HG03066 (cell line): ENCODE results near the gene OR5D16.
"Not testable (repeated sequence)": the region's sequence is repeated elsewhere in the genome, so short reads cannot be mapped to it uniquely, and the experiment has no call there.

Source experiments
- ATAC-seq: cut with Tn5 transposase; IDR thresholded peaks from one replicate; pipeline ENCODE4 v1.9.1; 2021; ENCODE audit warnings: low read depth; ENCODE audit not compliant: unreplicated experiment

Gene OR5D16

DNA sequence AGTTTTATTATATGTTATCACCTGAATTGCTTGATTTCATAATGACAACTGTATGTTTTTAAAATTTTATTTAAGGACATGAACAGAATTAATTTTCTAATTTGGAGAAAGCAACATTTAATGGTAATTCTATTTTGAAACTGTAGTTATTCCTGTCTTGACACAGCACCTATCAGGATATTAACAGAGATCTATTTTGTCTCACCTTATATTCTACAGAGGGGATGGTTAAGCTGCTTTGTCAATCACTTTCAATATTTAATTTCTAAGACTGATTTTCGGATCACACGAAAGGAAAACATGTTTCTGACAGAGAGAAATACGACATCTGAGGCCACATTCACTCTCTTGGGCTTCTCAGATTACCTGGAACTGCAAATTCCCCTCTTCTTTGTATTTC is at the start of gene OR5D16:
TSS of gene OR5D16 (plus strand) at position 301 of the 400 bp plus-strand sequence. CDS start at position 301, 0 bp downstream.
- no peak for ATAC-seq

DNA sequence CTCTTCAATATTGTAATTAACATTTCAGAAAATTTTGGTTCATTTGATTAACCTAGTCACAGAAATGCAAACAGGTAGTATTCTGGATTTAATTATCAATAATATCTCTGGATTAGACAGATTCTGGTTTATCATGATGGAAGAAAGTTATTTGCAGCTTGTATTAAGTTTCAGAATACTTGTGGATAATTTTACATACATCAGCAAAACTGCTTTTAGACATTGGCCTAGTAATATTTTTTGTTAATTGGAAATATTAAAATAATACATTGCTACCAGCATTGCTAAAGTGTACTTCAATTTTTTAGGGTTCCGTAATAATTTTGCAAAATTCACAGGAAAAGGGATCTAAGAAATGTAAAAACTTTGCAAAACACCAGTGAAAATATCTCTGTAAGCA is 46.9 kb upstream of the OR5D16 start:
- no peak for ATAC-seq

DNA sequence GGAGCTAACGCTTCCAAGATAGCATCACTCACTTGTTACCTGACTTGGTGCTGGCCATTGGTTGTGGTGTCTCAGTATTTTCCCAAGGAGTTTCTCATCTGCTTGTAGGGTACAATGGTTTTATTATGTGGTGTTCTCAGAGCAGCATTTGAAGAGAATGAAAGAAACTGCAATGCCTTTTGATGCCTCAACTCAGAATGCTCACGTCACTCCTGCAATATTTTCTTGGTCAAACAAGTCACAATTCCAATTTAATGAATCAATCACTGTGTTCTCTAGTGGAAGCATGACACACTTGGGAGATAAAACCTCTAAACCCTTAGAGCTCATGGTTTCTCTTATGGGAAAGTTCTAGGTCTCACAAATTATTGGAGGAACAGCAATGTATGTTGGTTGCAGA is 45.2 kb upstream of the OR5D16 start:
- ATAC-seq: no peak

DNA sequence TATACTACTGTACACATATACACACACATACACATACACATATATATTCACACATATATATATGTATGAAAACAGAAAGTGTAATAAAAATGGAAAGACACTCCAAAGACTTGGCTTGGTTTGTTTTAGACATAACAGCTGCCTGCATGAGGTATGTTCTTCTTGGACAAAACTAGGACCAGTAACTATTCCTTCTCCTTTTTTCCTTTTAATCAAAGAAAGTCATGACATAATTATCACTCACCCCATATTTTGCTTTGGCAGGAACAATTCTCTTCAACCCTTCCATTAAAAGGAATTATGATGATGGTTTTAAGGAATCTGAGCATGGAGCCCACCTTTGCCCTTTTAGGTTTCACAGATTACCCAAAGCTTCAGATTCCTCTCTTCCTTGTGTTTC is 43.3 kb upstream of the OR5D16 start, which contains the start of gene OR5D14:
TSS of gene OR5D14 (plus strand) at position 301 of the 400 bp plus-strand sequence. CDS start at position 301, 0 bp downstream.
- no peak for ATAC-seq

DNA sequence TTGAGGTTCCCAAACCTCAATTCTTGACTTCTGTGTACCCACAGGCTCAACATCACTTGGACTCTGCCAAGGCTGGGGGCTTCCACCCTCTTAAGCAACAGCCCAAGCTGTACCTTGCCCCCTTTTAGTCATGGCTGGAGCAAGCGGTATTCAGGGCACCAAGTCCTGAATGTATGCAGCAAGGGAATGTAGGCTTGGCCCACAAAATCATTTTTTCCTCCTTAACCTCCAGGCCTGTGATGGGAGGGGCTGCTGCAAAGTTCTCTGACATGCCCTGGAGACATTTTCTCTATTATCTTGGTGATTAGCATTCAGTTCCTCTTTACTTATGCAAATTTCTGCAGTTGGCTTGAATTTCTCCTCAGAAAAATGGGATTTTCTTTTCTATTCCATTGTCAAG is 32.3 kb upstream of the OR5D16 start:
- ATAC-seq: no peak

DNA sequence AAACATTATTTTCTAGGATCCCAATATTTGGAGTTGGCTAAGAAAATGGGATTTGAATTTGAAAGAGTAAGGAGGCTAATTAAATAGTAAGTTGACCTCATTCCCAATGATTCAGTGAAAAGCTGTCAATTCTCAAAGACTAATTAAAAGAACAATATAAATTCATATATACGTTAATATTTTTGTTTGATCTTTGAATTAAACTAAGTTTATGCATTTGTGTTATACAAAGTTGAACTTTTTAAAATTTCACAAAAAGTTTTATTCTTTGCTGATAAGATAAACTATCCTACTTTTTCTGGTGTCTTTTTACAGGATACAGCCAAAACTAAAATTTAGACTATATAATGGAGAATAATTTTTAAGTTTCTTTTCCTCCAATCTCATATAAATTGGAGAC is 27.5 kb upstream of the OR5D16 start, which contains the start of gene OR5L1:
TSS of gene OR5L1 (plus strand) at position 301 of the 400 bp plus-strand sequence. CDS start 100 bp downstream, outside the sequence.
- ATAC-seq: no peak

DNA sequence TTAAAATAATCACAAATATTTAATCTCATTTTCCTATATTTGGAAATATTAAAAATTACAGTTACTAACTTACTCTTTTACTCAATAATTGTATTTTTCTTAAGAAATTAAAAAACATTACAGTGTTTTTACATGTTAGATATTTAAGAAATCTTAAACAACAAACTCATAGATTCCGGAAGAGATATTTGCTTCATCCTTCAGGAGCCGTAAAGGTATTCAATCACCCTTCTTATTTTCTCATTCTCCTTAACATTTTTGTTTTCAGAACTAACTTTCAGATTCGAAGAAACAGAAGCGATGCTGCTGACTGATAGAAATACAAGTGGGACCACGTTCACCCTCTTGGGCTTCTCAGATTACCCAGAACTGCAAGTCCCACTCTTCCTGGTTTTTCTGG is 19.2 kb upstream of the OR5D16 start, which contains the start of gene OR5D18:
TSS of gene OR5D18 (plus strand) at position 301 of the 400 bp plus-strand sequence. CDS start at position 301, 0 bp downstream.
- ATAC-seq: no peak

DNA sequence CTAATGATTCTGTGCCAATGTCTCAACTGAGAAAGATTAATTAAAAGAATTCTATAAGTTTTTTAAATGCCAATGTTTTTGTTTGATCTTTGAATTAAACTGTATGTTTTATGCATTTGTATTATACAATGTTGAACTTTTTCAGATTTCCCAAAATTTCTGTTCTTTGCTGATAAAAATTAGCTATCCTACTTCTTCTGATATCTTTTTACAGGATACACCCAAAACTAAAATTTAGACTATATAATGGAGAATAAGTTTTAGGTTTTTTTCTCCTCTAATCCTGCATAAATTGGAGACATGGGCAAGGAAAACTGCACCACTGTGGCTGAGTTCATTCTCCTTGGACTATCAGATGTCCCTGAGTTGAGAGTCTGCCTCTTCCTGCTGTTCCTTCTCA is 11.6 kb upstream of the OR5D16 start, which contains the start of gene OR5L2:
TSS of gene OR5L2 (plus strand) at position 301 of the 400 bp plus-strand sequence. CDS start at position 301, 0 bp downstream.
- ATAC-seq: no peak

DNA sequence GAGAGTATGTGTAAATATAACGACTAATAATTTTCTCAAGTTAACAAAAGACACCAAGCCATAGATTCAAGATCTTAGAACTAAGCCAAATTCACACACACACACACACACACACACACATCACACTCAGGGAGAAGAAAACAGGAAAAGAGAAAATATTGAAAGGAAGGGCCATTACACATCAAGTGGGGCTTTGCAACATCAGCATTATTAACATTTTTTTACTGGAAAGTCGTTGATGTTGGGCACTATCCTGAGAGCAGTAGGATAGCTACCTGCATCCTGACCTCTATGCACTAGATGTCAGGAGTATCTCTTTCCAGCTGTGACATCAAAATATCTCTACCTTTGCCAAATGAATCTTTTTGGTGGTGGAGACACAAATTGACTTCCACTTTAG is 8.9 kb downstream of the OR5D16 start:
- no peak for ATAC-seq

DNA sequence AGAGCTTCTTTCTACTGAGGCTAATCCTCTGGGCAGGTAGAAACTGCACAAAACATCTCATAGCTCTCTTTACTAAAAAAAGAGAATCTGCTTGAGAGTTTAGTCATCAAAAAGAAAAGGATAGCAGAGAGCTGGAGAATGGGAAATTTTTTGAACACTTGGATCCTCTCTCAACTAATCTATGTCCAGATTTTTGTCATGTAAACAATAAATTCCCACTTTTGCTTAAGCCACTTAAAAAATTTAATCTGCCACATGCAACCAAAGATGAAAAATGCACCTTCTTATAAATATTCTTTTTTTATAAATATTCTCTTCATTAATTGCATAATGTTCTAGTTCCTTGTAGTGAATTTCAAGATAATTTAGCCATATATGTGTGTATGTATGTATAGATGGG is 10.5 kb downstream of the OR5D16 start:
- no peak for ATAC-seq

DNA sequence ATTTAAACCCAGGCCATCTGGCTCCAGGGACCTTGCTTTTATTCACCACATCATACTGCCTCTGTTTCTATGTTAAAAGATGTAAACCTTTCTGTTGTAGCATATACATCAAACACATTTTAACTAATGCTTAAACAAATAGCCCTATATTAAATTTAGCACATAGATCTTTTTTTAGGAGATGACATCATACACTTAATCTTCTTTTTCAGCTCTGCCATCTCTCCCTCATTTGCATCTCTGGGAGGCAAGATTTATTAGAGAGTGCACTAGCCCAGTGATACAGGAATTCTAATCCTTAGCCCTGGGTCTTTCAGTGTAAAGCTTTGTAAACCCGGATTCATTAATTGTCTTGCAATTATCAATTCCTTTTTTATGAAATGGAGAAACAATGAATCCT is 13.6 kb downstream of the OR5D16 start:
- ATAC-seq: no peak

DNA sequence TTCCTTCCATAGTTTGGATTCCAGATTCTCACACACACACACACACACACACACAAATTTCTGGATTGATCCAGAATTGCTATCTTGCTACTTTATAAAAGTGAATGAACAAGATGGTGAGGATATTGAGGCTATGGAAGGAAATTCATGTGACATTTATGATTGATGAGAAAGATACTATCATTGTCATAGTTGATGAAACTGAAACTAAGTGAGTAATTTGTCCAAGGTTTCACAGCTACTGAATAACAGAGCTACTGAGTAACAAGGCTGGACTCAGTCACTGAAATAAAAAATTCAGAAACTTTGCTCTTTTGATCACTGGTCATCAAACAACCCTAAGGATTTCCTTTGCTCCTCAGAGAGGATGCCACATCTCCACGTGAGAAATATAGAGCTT is 16.2 kb downstream of the OR5D16 start:
- no peak for ATAC-seq

DNA sequence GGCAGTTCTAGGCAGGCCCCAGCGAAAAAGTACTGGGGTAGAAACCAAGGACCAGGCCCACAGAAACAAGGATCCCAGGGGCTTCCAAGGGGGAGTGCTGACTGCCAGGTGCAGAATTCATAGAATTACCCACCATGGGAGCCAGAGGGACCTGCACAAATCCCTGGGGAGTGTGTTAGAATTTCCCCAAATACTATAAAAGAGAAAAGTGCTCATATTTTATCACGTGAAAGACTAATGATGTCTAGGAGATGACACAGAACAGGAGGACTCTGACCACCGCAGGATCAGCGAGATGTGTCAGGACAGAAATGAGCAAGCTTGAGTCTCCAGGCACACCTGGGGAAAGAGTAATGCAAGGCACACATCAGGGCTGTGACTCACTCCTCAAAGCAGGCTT is 28.8 kb downstream of the OR5D16 start:
- not testable (repeated sequence) for ATAC-seq

DNA sequence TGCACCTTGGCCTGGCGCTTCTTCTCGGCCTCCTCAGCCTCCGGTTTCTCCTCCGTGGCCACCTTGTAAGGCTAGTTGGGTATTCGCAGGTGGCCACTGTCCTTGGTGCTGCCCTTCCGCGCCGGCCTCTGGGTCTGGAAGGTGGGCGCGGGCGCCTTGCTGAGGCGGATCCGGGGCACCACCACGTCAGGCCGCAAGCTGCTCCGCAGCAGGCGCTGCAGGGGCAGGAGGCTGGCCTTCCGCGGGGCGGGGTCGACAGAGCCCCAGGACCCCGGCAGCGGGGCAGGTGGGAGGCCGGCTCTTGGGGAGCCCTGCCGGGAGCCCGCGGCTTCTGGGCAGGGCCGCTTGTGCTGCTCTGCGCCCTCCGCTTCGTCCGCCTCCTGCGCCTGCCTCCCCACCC is 34.2 kb downstream of the OR5D16 start:
- not testable (repeated sequence) for ATAC-seq

DNA sequence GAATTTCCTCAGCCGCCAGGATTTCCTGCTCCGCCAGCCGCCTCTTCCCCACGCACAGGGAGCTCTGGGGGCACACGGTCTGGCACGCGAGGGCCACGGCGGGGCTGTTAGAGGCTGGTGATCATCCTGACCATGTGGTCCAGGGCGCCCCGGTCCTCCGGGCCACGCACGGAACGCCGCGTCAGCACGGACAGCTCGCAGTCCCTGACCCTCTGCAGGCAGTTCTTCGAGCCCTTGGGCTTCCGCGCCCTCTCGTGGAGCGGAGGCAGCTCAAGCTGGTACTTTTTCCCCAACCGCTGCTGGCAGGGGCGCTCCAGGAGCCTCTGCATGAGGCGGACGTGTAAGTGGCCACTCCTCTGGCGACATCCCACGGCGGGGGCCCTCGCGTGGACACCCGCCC is 34.6 kb downstream of the OR5D16 start:
- not testable (repeated sequence) for ATAC-seq

DNA sequence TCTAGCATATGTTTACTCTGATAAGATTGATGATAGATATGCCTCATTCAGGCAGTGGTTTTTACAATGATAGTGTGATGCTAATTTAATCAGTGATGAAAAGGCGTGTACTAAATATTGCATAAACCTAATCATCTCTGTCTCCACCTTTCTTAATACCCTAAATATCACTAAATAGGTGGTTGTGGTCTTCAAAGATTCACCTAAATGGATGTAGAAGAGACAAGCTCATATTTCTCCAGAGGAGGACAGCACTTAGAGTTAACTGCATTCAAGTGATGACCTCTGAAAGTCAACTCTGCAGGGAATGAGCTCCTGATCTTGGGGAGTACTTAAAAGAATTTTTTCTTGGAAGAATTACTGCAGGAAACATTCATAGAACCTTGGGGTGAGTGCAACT is 44.4 kb downstream of the OR5D16 start, which contains the start of gene TRIM51:
TSS of gene TRIM51 (plus strand) at position 301 of the 400 bp plus-strand sequence. CDS start 2,132 bp downstream, outside the sequence.
- not testable (repeated sequence) for ATAC-seq

DNA sequence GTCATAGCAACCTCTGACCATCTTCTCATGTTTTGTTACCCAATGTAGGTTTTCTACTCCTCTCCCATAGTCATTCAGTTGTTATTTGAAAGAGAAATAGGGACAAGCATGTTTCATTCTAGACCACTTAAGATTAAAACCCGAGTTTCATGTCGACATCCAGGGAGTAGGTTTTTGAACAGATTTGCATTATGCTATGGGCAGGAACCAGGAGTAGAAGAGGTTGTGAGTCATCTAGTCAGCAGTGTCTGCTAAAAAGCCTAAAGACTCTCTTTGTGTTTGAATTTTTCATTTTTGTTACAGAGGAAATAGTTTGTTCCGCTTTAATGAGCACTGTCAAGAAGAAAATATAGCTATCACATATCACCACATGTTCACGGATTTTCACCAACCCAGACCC is 46.4 kb downstream of the OR5D16 start:
- not testable (repeated sequence) for ATAC-seq

DNA sequence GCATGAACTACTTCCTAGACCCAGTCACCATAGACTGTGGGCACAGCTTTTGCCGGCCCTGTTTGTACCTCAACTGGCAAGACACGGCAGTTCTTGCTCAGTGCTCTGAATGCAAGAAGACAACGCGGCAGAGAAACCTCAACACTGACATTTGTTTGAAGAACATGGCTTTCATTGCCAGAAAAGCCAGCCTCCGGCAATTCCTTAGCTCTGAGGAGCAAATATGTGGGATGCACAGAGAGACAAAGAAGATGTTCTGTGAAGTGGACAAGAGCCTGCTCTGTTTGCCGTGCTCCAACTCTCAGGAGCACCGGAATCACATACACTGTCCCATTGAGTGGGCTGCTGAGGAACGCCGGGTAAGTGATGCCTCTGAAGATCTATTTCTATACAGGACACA is 46.9 kb downstream of the OR5D16 start:
- not testable (repeated sequence) for ATAC-seq
